VCaP (cell line): ENCODE results near the gene SGSM1.

Experiments used
- H3K27ac ChIP-seq: fragments of 450-650 bp; 2 replicates; pipeline ENCODE4 v1.5.1; 2017
- TF ChIP-seq, protein P1 (sequence below): fragments of 450-650 bp; conservative IDR thresholded peaks from 2 replicates; pipeline ENCODE4 v1.5.1; 2017; ENCODE audit warnings: mild to moderate bottlenecking, moderate library complexity

Gene SGSM1

GRCh38 chr22:24920029-24920428, 114.0 kb downstream of the SGSM1 start:
- peak overlapping the region; percentile 33 for H3K27ac ChIP-seq
- TF ChIP-seq, protein P1, sequence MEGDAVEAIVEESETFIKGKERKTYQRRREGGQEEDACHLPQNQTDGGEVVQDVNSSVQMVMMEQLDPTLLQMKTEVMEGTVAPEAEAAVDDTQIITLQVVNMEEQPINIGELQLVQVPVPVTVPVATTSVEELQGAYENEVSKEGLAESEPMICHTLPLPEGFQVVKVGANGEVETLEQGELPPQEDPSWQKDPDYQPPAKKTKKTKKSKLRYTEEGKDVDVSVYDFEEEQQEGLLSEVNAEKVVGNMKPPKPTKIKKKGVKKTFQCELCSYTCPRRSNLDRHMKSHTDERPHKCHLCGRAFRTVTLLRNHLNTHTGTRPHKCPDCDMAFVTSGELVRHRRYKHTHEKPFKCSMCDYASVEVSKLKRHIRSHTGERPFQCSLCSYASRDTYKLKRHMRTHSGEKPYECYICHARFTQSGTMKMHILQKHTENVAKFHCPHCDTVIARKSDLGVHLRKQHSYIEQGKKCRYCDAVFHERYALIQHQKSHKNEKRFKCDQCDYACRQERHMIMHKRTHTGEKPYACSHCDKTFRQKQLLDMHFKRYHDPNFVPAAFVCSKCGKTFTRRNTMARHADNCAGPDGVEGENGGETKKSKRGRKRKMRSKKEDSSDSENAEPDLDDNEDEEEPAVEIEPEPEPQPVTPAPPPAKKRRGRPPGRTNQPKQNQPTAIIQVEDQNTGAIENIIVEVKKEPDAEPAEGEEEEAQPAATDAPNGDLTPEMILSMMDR, result no peak

GRCh38 chr22:24925586-24926427, 119.8 kb downstream of the SGSM1 start:
- H3K27ac ChIP-seq, result no peak overlapping the region
- TF ChIP-seq, protein P1, result no peak

- TF ChIP-seq, protein P1, result no peak
These were observed 120.4 kb downstream of the SGSM1 start for GRCh38 chr22:24926428-24926725.

GRCh38 chr22:24926849-24927579, 121.0 kb downstream of the SGSM1 start:
- H3K27ac ChIP-seq, result no peak overlapping the region
- TF ChIP-seq, protein P1, result no peak

More at GRCh38 chr22:24926428-24926725, 120.4 kb downstream of the SGSM1 start:
- no peak overlapping the region for H3K27ac ChIP-seq

GRCh38 chr22:24928322-24928721, 122.3 kb downstream of the SGSM1 start:
- TF ChIP-seq, protein P1, result no peak
- no peak overlapping the region for H3K27ac ChIP-seq

GRCh38 chr22:24930678-24931077, 124.7 kb downstream of the SGSM1 start:
- no peak overlapping the region for H3K27ac ChIP-seq
- TF ChIP-seq, protein P1, result no peak

GRCh38 chr22:24935771-24936483, 129.9 kb downstream of the SGSM1 start:
- TF ChIP-seq, protein P1, result no peak
- no peak overlapping the region for H3K27ac ChIP-seq
